Caco-2 (cell line): ENCODE data around the gene PHACTR2. TPM values are rescaled to one million over a fixed set of nuclear protein-coding genes. Genes with fewer than 3 reads are reported as not detected.

Source experiments
- BruUV-seq: library from RNA; stranded (reverse); fragments of 400-500 nt; replicated peaks from 2 replicates; lab custom pipeline; 2021; lab: Mats Ljungman, UMichigan
- CTCF ChIA-PET: fragments of 300-600 bp; sonication (Branson Sonifier 250); formaldehyde crosslinking; loops from one replicate; lab custom pipeline; 2022; ENCODE audit warnings: antibody characterized with exemption; lab: Charles Lee
- POLR2A ChIA-PET: fragments of 300-600 bp; sonication (Branson Sonifier 250); formaldehyde crosslinking; loops from one replicate; lab custom pipeline; 2022; ENCODE audit warnings: antibody characterized with exemption; lab: Charles Lee
- DNase-seq, 2 experiments: peaks; one replicate each; pipeline versions ENCODE4 v3.0.0 to v3.0.0-alpha.2; 2020 to 2022
- H3K27me3 ChIP-seq: replicated peaks from 2 replicates; pipeline ENCODE4 v1.6.0; 2011; ENCODE audit warnings: low read length; ENCODE audit not compliant: control insufficient read depth, insufficient read depth
- H3K36me3 ChIP-seq: 2 replicates; pipeline ENCODE4 v1.5.1; 2011; ENCODE audit warnings: low read length; ENCODE audit not compliant: control insufficient read depth, insufficient read depth
- H3K4me1 ChIP-seq: fragments of 250-450 bp; sonication (Bioruptor Pico); 2 replicates; pipeline ENCODE4 v1.5.1; 2020; ENCODE audit warnings: mild to moderate bottlenecking
- H3K4me3 ChIP-seq: 2 replicates; pipeline ENCODE4 v1.5.1; 2011; ENCODE audit warnings: low read depth, mild to moderate bottlenecking, control low read depth, low read length
- H3K9me3 ChIP-seq: fragments of 250-450 bp; sonication (Bioruptor Pico); 2 replicates; pipeline ENCODE4 v1.5.1; 2020; ENCODE audit warnings: mild to moderate bottlenecking, moderate library complexity
- H3K27ac Mint-ChIP-seq: one replicate; pipeline ENCODE4 v1.8.0; 2022; ENCODE audit warnings: mixed read lengths; ENCODE audit not compliant: unreplicated experiment
- H3K27me3 Mint-ChIP-seq: one replicate; pipeline ENCODE4 v1.8.0; 2022; ENCODE audit warnings: mixed read lengths; ENCODE audit not compliant: insufficient read depth, unreplicated experiment
- H3K36me3 Mint-ChIP-seq: one replicate; pipeline ENCODE4 v1.8.0; 2022; ENCODE audit warnings: mild to moderate bottlenecking, mixed read lengths; ENCODE audit not compliant: insufficient read depth, unreplicated experiment
- H3K4me1 Mint-ChIP-seq: one replicate; pipeline ENCODE4 v1.8.0; 2022; ENCODE audit warnings: low read depth, mixed read lengths; ENCODE audit not compliant: unreplicated experiment
- H3K4me3 Mint-ChIP-seq: one replicate; pipeline ENCODE4 v1.8.0; 2022; ENCODE audit warnings: mild to moderate bottlenecking, moderate library complexity, mixed read lengths; ENCODE audit not compliant: unreplicated experiment
- H3K9me3 Mint-ChIP-seq: one replicate; pipeline ENCODE4 v1.8.0; 2022; ENCODE audit warnings: mixed read lengths; ENCODE audit not compliant: unreplicated experiment
- intact Hi-C: fragments of 100-400 bp; cut with micrococcal nuclease; formaldehyde crosslinking; loops from one replicate; pipeline ENCODE4 v1.10.0; 2022; ENCODE audit not compliant: unreplicated experiment
- total RNA-seq: library from RNA; stranded (reverse); gene quantifications from 2 replicates; pipeline ENCODE4 v1.2.3, GENCODE V29; 2022
- TF ChIP-seq, protein P1 (sequence below), 2 experiments: fragments of 200-600 bp in 1 of 2; IDR thresholded peaks; 1 replicate in 1 of 2; 2 replicates in 1 of 2; pipeline versions ENCODE4 v1.5.1 to v1.8.0; 2011 to 2022; ENCODE audit warnings: antibody characterized with exemption in 1 of 2, control low read depth in 1 of 2, inconsistent platforms in 1 of 2, low read depth in 1 of 2, low read length in 1 of 2, mild to moderate bottlenecking in 1 of 2, moderate library complexity in 1 of 2; ENCODE audit not compliant: insufficient read depth in 1 of 2, severe bottlenecking in 1 of 2, unreplicated experiment in 1 of 2

The PHACTR2 gene
- total RNA-seq, 1 experiment from 2014 or later: 100 TPM

GRCh38 chr6:143767433-143767832, 89.7 kb downstream of the PHACTR2 start:
- Mint-ChIP-seq H3K27me3 (no peaks in the 10 kb centered on the region), H3K4me3 (no peak overlapping the region), H3K9me3 (no peaks in the 10 kb centered on the region), H3K27ac (no peak overlapping the region), H3K36me3 (peaks cover 14% of the 10 kb centered on the region), H3K4me1 (no peaks in the 10 kb centered on the region)
- TF ChIP-seq, protein P1, sequence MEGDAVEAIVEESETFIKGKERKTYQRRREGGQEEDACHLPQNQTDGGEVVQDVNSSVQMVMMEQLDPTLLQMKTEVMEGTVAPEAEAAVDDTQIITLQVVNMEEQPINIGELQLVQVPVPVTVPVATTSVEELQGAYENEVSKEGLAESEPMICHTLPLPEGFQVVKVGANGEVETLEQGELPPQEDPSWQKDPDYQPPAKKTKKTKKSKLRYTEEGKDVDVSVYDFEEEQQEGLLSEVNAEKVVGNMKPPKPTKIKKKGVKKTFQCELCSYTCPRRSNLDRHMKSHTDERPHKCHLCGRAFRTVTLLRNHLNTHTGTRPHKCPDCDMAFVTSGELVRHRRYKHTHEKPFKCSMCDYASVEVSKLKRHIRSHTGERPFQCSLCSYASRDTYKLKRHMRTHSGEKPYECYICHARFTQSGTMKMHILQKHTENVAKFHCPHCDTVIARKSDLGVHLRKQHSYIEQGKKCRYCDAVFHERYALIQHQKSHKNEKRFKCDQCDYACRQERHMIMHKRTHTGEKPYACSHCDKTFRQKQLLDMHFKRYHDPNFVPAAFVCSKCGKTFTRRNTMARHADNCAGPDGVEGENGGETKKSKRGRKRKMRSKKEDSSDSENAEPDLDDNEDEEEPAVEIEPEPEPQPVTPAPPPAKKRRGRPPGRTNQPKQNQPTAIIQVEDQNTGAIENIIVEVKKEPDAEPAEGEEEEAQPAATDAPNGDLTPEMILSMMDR (IDR thresholded peaks at IDR 0.05; ENCODE audit: insufficient read depth in 1 of 2, low read depth in 1 of 2, low read length in 1 of 2, severe bottlenecking in 1 of 2, unreplicated experiment in 1 of 2): no peak
- CTCF ChIA-PET: no interaction called here
- intact Hi-C loops: no loop called here
- BruUV-seq: no TSS peak
- Histone ChIP-seq H3K4me1 (no peaks in the 10 kb centered on the region), H3K9me3 (no peaks in the 10 kb centered on the region), H3K27me3 (no peaks in the 10 kb centered on the region), H3K4me3 (no peak overlapping the region), H3K36me3 (no peaks in the 10 kb centered on the region)
- POLR2A ChIA-PET: no interaction called here
- no peak for DNase-seq

DNA sequence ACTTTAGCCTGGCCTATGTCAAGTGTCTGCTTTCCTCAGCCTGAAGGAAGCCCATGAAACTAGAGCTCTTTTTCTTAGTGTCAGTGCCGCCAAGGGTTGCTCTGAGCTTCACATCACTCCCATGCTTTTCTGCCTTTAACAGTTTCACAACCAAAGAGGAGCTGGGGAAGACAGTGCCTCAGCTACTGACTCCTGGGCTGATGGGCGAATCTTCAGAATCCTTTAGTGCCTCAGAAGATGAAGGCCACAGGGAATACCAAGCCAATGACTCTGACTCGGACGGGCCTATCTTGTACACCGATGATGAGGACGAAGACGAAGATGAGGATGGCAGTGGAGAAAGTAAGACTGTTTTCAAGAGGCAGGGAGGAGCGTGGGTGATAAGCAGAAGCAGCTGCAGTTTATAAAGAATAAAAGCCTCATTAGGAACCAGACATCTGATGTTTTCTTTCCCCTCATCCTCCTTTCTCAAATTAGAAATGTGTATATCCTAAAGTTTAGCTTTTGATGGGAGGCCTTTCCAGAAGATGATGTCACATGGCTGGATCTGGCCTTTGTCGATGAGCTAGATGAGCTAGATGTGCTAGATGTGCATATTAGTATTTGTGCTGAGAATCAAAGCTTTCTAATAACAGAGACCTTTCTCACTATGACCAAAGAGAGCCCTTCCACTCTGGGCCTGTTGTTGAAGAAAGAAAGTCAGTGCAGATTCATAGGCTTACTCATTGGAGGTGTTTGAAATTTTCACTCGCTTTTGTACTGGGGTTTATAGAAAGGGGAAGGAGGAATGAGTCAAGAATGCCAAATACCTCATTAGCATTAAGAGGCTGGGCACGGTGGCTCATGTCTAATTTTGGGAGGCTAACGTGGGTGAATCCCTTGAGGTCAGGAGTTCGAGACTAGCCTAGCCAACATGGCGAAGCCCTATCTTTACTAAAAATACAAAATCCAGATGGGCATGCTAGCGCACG, 94.6 kb downstream of the PHACTR2 start:
- Mint-ChIP-seq H3K4me1 (peaks cover 8% of the 10 kb centered on the region), H3K27ac (no peak overlapping the region), H3K27me3 (no peaks in the 10 kb centered on the region), H3K9me3 (no peaks in the 10 kb centered on the region), H3K4me3 (no peak overlapping the region), H3K36me3 (peaks cover 44% of the 10 kb centered on the region)
- intact Hi-C loops: no loop called here
- H3K36me3 ChIP-seq: no peaks in the 10 kb centered on the region
- H3K4me3 ChIP-seq: no peak overlapping the region
- BruUV-seq: no TSS peak
- TF ChIP-seq, protein P1 (IDR thresholded peaks at IDR 0.05; ENCODE audit: insufficient read depth in 1 of 2, low read depth in 1 of 2, low read length in 1 of 2, severe bottlenecking in 1 of 2, unreplicated experiment in 1 of 2): no peak
- no peaks in the 10 kb centered on the region for H3K27me3 ChIP-seq
- CTCF ChIA-PET: no interaction called here
- no peak for DNase-seq
- POLR2A ChIA-PET: no interaction called here
- no peaks in the 10 kb centered on the region for H3K4me1 ChIP-seq
- no peaks in the 10 kb centered on the region for H3K9me3 ChIP-seq

GRCh38 chr6:143773506-143774150, 95.9 kb downstream of the PHACTR2 start:
- peaks cover 8% of the 10 kb centered on the region for H3K4me1 Mint-ChIP-seq
- intact Hi-C loops: no loop called here
- no peaks in the 10 kb centered on the region for H3K9me3 Mint-ChIP-seq
- peaks cover 48% of the 10 kb centered on the region for H3K36me3 Mint-ChIP-seq
- TF ChIP-seq, protein P1 (IDR thresholded peaks at IDR 0.05; ENCODE audit: insufficient read depth in 1 of 2, low read depth in 1 of 2, low read length in 1 of 2, severe bottlenecking in 1 of 2, unreplicated experiment in 1 of 2): no peak
- H3K27ac Mint-ChIP-seq: no peak overlapping the region
- BruUV-seq: no TSS peak
- ChIA-PET POLR2A (no interaction called here), CTCF (no interaction called here)
- no peak for DNase-seq
- H3K27me3 Mint-ChIP-seq: no peaks in the 10 kb centered on the region
- Histone ChIP-seq H3K27me3 (no peaks in the 10 kb centered on the region), H3K9me3 (no peaks in the 10 kb centered on the region), H3K36me3 (no peaks in the 10 kb centered on the region), H3K4me3 (no peak overlapping the region), H3K4me1 (no peaks in the 10 kb centered on the region)
- H3K4me3 Mint-ChIP-seq: no peak overlapping the region
